Stomach (tissue), 4 donors: Measurements from ENCODE around the gene KRTAP1-3.

Source experiments
- CTCF ChIP-seq, 7 experiments: fragments of 450-650 bp in 4 of 7; fragments of 200-600 bp in 3 of 7; sonication (generic) in 3 of 7; IDR thresholded peaks; one replicate each; pipeline ENCODE4 v1.5.1; 2016 to 2019; ENCODE audit warnings: antibody characterized with exemption in 7 of 7, control low read depth in 2 of 7, mild to moderate bottlenecking in 1 of 7
- POLR2A ChIP-seq, 4 donors: fragments of 450-650 bp; IDR thresholded peaks; one replicate each; pipeline ENCODE4 v1.6.1; 2016; ENCODE audit warnings: antibody characterized with exemption in 4 of 4, control low read depth in 2 of 4, mild to moderate bottlenecking in 1 of 4, moderate library complexity in 1 of 4
- POLR2AphosphoS5 ChIP-seq, 3 donors: sonication (generic); formaldehyde crosslinking; IDR thresholded peaks; one replicate each; pipeline ENCODE4 v1.6.1; 2016; ENCODE audit warnings: antibody characterized with exemption in 3 of 3

- TF ChIP-seq POLR2A (IDR thresholded peaks at IDR 0.05), result no peak
- no peak for TF ChIP-seq CTCF (IDR thresholded peaks at IDR 0.05)
- TF ChIP-seq POLR2AphosphoS5 (IDR thresholded peaks at IDR 0.05), result no peak
Measured at GRCh38 chr17:41016578-41017215, 18.0 kb downstream of the KRTAP1-3 start.
